ENCODE data around the gene IL17REL.

The IL17REL gene

DNA sequence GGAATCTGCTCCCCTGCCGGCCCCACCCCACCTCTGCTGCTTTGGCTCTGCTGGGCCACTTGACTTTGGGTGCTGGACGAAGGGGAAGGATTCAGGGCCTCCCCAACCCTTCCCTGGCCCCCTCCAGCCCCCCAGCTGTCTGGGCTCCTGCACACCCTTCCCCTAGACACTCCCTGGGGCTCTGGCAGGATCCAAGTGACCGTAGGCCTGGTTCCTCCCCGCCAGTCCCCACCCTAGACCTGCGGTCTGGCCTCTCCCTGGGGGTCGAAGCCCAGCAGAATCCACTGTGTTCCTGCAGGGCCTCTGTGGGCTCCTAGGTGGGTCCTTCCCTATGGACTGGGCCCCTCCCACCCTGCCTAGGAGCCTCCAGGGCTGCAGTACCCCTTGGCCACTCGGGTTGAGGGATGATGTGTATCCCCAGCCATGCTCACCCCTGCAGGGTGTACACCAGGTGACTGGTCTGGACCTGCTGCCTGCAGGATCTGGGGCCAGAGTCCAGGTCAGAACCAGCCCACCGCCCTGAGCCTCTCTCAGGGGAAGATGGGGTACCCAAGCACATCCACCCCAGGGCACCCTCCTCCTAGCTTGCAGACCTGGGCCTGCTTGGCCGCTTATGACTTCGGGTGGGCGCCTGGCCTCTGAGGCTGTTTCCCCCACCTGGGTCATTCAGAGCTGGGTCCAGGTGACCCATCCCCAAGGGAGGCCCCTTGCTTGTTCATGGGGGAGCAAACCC lies 46.4 kb downstream of the IL17REL start:
- DNase-seq, result no peak

DNA sequence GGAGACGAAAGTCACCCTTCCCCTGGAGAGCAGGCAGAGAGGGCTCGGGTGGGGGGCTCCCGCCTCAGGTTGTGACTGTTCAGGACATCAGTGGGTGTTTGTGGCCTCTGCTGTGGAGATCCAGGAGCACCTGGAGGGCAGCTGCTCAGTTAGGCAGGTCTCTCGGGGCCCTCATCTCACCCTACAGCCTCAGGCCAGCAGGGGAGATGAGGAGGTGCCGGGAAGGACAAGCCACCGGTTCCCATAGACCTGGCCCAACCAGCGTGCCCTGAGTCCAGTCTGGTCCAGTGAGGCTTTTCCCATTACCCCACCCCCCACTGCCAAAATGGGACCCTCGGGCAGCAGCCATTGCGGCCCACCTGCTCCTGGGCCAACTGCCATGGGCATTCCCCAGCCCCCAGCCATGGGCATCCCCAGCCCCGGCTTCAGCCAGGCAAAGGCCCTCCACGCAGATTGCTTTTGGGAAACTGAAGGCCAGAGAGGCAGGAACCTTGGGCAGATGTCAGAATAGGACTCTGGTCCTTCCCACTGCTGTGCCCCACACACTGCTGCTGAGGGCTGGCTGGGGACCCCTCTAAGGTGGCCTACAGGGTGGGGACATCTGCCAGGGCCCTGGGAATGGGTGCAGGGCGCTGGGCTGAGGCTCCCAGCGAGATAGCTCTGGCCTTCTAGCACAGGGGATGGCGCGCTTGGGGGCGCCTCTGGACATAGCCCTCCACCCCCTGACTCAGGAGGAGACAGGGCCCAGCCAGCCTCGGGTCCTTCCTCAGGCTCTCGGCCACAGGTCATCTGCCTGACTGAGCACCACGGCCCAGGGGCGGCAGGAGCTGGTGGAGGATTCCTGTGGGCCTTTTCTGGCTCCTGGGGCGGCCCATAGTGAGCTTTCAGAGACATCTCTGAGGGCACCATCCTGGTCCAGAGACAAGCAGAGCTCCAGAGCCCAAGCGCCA lies 47.2 kb downstream of the IL17REL start:
- DNase-seq, result no peak

- no peak for DNase-seq
Measured at GRCh38 chr22:49964136-49965090, 48.2 kb downstream of the IL17REL start.

DNA sequence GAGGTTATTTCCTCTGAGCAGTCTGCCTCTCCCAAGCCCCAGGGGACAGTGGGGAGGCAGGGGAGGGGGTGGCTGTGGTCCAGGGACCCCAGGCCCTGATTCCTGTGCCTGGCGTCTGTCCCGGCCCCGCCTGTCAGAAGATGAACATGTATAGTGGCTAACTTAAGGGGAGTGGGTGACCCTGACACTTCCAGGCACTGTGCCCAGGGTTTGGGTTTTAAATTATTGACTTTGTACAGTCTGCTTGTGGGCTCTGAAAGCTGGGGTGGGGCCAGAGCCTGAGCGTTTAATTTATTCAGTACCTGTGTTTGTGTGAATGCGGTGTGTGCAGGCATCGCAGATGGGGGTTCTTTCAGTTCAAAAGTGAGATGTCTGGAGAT lies 48.9 kb downstream of the IL17REL start:
- no peak for DNase-seq

DNA sequence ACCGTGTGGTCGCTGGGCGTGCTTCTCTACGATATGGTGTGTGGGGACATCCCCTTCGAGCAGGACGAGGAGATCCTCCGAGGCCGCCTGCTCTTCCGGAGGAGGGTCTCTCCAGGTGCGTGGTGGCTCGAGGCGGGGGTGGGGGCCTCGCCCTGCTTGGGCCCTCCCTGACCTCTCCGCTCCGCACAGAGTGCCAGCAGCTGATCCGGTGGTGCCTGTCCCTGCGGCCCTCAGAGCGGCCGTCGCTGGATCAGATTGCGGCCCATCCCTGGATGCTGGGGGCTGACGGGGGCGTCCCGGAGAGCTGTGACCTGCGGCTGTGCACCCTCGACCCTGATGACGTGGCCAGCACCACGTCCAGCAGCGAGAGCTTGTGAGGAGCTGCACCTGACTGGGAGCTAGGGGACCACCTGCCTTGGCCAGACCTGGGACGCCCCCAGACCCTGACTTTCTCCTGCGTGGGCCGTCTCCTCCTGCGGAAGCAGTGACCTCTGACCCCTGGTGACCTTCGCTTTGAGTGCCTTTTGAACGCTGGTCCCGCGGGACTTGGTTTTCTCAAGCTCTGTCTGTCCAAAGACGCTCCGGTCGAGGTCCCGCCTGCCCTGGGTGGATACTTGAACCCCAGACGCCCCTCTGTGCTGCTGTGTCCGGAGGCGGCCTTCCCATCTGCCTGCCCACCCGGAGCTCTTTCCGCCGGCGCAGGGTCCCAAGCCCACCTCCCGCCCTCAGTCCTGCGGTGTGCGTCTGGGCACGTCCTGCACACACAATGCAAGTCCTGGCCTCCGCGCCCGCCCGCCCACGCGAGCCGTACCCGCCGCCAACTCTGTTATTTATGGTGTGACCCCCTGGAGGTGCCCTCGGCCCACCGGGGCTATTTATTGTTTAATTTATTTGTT lies 49.6 kb downstream of the IL17REL start:
- no peak for DNase-seq

DNA sequence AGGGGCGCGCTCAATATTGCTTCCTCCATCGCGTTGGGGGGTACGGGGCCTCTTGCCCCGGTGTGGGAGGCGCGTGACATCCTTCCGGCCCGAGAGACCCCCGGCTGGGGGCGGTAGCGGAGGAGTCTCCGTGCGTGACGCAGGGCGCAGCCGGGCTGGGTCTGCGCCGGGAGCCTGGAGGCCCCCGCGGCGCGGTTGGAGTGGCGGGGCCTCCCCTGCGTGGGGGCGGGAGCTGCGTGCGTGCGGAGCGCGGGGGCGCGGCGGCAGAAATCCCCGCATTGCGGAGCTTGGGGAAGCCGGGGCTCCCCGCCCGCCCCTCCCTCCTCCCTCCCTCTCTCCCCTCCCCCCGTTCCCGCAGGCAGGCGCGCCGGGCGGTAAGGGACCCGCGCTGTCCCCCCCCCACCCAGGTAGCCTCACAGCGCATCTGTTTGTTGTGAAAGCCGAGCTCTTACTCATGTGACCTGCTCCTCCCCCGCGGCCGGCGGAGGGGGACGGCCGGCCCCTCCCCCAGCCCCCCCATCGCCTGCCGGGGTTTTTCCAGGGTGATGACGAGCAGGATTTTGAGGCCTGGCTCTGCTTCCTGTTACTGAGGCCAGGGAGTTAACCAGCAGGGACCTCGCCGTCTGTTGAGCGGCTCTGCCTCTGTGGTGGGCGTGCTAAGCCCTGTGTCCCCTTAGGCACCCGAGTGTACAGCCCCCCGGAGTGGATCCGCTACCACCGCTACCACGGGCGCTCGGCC lies 50.4 kb downstream of the IL17REL start:
- DNase-seq, result peak; percentile 80

GRCh38 chr22:49961601-49962011 lies 51.0 kb downstream of the IL17REL start:
- DNase-seq, result no peak

DNA sequence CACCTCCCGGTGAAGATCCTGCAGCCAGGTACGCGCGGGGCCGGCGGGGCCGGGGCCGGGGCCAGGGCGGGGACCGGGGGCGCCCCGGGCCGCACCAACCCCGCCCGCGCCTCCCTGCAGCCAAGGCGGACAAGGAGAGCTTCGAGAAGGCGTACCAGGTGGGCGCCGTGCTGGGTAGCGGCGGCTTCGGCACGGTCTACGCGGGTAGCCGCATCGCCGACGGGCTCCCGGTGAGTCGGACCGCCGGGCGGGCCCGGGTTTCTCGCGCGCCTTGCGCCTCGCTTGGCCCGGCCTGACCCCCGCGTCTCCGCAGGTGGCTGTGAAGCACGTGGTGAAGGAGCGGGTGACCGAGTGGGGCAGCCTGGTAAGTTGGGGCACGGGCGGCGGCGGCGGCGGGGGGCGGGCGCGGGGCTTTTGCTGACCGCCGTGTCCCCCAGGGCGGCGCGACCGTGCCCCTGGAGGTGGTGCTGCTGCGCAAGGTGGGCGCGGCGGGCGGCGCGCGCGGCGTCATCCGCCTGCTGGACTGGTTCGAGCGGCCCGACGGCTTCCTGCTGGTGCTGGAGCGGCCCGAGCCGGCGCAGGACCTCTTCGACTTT lies 51.5 kb downstream of the IL17REL start:
- peak; percentile 31 for DNase-seq

GRCh38 chr22:49960159-49961004 lies 52.2 kb downstream of the IL17REL start, which contains the start of gene PIM3:
Gene PIM3 (plus strand): TSS chr22:49960772. CDS start chr22:49960948, 176 bp downstream.
- DNase-seq, result peak; percentile 98

- no peak for DNase-seq
Measured at GRCh38 chr22:49959782-49960158, 52.8 kb downstream of the IL17REL start.

- peak; percentile 13 for DNase-seq
Measured at GRCh38 chr22:49958931-49959781, 53.4 kb downstream of the IL17REL start.

- DNase-seq, result no peak
Measured at GRCh38 chr22:49958366-49958921, 54.1 kb downstream of the IL17REL start.

DNA sequence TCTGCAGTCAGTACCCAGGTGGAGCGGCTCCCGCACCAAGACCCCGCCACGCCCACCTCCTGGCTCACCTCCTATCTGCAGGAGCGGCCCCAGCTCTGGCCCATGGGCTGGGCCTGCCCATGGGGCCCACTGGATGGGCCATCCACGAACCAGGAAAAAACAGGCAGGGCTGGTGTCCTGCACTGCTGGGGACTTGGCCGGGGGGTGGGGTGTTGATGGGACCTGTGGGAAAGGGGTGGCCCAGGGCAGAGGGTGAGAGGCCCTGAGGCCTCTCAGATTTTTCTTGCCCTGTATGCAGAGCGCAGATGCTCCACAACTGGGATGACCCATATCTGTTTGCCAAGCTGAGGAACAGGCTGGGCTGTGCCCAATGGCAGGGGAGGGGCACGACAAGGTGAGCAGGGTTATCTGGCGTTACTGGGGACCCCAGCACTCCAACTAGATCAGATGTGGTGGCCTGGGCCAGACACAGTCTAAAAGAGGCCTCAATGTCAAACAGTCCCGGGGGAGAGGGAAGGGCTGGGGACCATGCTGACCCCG lies 54.7 kb downstream of the IL17REL start:
- DNase-seq, result no peak

GRCh38 chr22:49956914-49957825 lies 55.4 kb downstream of the IL17REL start:
- no peak for DNase-seq

GRCh38 chr22:49956418-49956770 lies 56.2 kb downstream of the IL17REL start:
- no peak for DNase-seq

DNA sequence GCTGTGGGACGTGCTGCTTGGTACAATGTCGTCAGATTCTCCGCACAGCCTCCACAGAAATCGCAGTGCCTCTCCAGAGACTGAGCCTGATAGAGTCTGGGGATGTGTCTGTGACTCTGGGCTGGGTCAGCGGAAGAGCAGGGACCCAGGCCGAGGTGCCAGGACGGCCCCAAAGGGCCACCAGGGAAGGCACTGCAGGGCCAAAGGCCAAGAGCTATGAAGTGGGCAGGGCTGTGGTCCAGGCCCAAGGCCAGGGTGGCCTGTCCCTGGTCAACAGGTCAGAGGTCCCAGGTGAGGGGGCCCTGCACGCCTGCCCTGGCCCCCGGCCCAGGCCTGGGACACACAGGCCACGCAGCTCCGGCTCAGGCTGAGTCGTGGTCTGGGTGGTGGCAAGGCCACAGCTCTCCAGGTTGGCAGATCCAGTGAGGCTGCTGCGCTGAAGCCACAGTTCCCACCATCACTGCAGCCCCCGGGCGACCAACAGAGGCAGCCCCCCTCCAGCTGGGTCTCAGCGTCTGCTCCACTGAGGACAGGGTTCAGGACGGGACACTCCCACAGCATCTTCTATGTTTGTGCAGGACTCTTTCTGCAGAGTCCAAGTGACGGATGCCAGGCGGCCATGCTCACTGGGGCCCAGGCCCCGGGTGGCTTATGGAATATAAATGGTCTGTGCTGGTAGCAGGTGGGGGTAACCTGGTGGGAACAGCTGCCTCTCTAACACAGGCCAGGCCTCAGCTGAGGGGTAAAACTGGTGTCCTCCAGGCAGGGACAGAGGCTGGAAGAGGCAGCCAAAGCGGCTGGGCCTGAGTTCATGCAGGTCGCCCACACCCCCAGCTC lies 56.8 kb downstream of the IL17REL start:
- no peak for DNase-seq
